Amniotic epithelial cell (primary cell): ENCODE results near the gene MRGPRX1.
A peak's percentile ranks its signal among the peaks of the same experiment; 100 is the strongest.
"Not testable (repeated sequence)": the region's sequence is repeated elsewhere in the genome, so short reads cannot be mapped to it uniquely, and the experiment has no call there.

Source experiments
- DNase-seq: peaks from one replicate; pipeline ENCODE4 v3.0.0-alpha.2; 2010; ENCODE audit warnings: low read depth

MRGPRX1 gene

GRCh38 chr11:18939314-18939713 is at the start of gene MRGPRX1:
Gene MRGPRX1 (minus strand): TSS chr11:18939414. CDS start chr11:18934784, 4,630 bp downstream.
- DNase-seq, result no peak

GRCh38 chr11:18987454-18988231 is 48.4 kb upstream of the MRGPRX1 start:
- DNase-seq, result peak; percentile 37

GRCh38 chr11:18986744-18987143 is 47.5 kb upstream of the MRGPRX1 start:
- no peak for DNase-seq

- no peak for DNase-seq
Observed at GRCh38 chr11:18981897-18982296, 42.7 kb upstream of the MRGPRX1 start.

GRCh38 chr11:18974192-18974591 is 35.0 kb upstream of the MRGPRX1 start:
- DNase-seq, result no peak

GRCh38 chr11:18972336-18972735 is 33.1 kb upstream of the MRGPRX1 start:
- no peak for DNase-seq

- DNase-seq, result no peak
Observed at GRCh38 chr11:18969720-18970119, 30.5 kb upstream of the MRGPRX1 start.

- DNase-seq, result no peak
Observed at GRCh38 chr11:18958221-18958910, 19.2 kb upstream of the MRGPRX1 start.

GRCh38 chr11:18956630-18957029 is 17.4 kb upstream of the MRGPRX1 start:
- DNase-seq, result no peak

- no peak for DNase-seq
Observed at GRCh38 chr11:18936002-18936673, 3.1 kb downstream of the MRGPRX1 start.

- DNase-seq, result no peak
Observed at GRCh38 chr11:18934195-18934814, 4.9 kb downstream of the MRGPRX1 start.

GRCh38 chr11:18927550-18928322 is 11.5 kb downstream of the MRGPRX1 start:
- peak; percentile 3 for DNase-seq

- DNase-seq, result peak; percentile 16
Observed at GRCh38 chr11:18925426-18925825, 13.8 kb downstream of the MRGPRX1 start.

GRCh38 chr11:18912883-18913282 is 26.3 kb downstream of the MRGPRX1 start:
- DNase-seq, result no peak

GRCh38 chr11:18907391-18907790 is 31.8 kb downstream of the MRGPRX1 start:
- DNase-seq, result no peak

- not testable (repeated sequence) for DNase-seq
Observed at GRCh38 chr11:18900637-18901036, 38.6 kb downstream of the MRGPRX1 start.

GRCh38 chr11:18900151-18900611 is 39.0 kb downstream of the MRGPRX1 start:
- DNase-seq, result not testable (repeated sequence)

- not testable (repeated sequence) for DNase-seq
Observed at GRCh38 chr11:18891712-18892111, 47.5 kb downstream of the MRGPRX1 start.

GRCh38 chr11:18890615-18891014 is 48.6 kb downstream of the MRGPRX1 start:
- no peak for DNase-seq
